ENCODE data around the gene GAS2L2.

GRCh38 chr17:35734396-35734795, 18.6 kb downstream of the GAS2L2 start:
- TF ChIP-seq CTCF (IDR thresholded peaks at IDR 0.05) (no peak), TCF7L2 (IDR thresholded peaks at IDR 0.05; ENCODE audit: low read depth, low read length) (no peak), POLR2AphosphoS5 (IDR thresholded peaks at IDR 0.05; ENCODE audit: low read depth, low read length) (no peak), REST (IDR thresholded peaks at IDR 0.05; ENCODE audit: insufficient read depth in 1 of 2, low read depth in 2 of 2, low read length in 1 of 2) (no peak), SIN3A (IDR thresholded peaks at IDR 0.05; ENCODE audit: borderline replicate concordance, insufficient read depth, low read depth, low read length) (no peak)

Measured in Panc1 (cell line).